SK-N-DZ (cell line): ENCODE measurements around the gene CLSTN1.
"Not testable (repeated sequence)": the region's sequence is repeated elsewhere in the genome, so short reads cannot be mapped to it uniquely, and the experiment has no call there.

Source experiments
- DNase-seq: peaks from one replicate; pipeline ENCODE4 v3.0.0-alpha.2; 2015; ENCODE audit warnings: low spot score

CLSTN1 gene

DNA sequence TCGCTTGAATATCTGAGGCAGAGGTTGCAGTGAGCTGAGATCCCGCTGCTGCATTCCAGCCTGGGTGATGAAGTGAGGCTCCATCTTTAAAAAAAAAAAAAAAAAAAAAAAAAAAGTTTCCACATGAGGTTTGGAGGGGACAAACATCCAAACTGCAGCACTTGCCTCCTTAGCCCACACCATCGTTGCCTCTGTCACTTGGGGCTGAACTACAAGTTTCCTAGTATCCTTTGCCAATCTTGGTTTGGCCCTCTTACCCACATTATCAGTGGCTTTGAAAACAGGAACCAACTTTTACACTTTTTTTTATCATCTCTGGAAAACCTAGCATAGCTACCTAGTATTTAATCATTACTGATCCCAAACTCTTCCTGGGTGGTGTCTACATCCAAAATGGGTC is 59.2 kb downstream of the CLSTN1 start:
- no peak for DNase-seq

DNA sequence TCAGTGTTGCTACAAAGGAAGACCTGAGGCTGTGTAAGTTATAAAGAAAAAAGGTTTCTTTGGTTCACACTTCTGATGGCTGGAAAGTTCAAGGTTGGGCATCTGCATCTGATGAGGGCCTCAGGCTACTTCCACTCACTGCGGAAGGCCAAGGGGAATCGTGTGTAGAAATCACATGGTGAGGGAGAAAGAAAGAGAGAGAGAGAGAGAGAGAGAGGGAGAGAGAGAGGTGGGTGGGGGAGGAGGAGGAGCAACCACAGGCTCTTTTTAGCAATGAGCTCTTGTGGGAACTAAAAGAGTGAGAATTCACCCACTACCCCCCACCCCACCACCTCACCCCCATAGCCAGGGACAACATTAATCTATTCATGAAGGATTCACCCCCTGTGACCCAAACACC is 59.9 kb downstream of the CLSTN1 start:
- DNase-seq, result no peak

GRCh38 chr1:9762446-9762845 is 61.3 kb downstream of the CLSTN1 start:
- not testable (repeated sequence) for DNase-seq

GRCh38 chr1:9761855-9762254 is 61.9 kb downstream of the CLSTN1 start:
- no peak for DNase-seq

- DNase-seq, result no peak
Measured at GRCh38 chr1:9760824-9761223, 62.9 kb downstream of the CLSTN1 start.

- DNase-seq, result no peak
Measured at GRCh38 chr1:9759939-9760338, 63.8 kb downstream of the CLSTN1 start.

GRCh38 chr1:9758559-9759121 is 65.1 kb downstream of the CLSTN1 start:
- DNase-seq, result no peak

DNA sequence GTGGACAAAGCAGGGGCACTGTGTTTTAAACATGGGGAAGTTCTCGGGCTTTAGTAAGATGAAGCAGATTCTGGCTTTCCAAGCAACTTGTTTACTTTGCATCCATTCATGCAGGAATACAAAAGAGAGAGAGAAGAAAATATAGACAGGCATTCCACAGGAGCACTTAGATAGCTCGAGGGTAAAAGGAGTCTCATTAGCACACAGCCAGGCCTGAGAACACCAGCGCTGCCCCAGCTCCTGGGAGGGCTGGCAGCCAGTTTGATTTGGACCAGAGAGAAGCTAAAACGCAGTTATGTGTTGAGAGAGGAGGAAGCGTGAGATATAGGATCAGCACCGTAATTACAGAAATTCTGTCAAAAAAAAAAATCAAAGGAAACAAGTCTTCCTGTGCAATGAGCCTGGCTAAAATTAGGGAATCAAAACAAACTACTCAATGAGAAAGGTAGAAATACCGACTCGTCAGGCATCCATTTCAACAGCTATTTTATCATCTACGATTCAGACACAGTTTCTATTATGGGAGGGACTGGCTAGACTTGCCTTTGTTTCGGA is 68.2 kb downstream of the CLSTN1 start:
- DNase-seq, result no peak

DNA sequence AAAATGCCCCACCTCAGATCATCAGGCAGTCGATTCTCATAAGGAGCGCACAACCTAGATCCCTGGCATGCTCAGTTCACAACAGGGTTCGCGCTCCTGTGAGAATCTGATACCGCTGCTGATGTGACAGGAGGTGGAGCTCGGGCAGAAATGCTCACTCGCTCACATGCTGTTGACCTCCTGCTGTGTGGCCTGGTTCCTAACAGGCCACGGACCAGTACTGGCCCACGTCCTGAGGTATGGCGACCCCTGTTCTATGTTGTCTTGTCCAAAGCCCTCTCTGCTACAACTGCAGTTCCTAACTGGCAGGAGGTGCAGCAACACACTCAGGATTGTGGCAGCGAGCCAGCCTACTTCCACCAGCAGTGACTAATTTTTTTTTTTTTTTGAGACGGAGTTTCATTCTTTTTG is 70.6 kb downstream of the CLSTN1 start:
- DNase-seq, result no peak

DNA sequence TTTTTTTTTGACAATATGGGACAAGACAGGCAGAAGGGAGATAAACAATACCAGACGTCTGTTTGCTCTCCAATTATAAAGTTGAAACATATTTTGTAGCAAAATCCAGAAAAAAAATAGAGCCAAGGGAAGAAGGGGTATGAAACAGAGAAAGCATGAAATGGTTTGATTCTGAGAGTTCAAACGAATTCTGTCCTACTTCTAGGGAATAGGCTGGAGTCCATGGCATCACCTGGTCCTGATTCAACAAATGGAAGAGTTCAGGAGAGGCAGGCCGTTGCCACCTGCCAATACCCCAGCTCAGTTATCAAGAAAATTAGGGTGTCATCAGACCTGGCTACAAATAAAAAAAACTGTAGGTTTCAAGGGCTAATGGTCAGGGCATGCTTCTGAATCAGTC is 71.8 kb downstream of the CLSTN1 start:
- DNase-seq, result no peak

- DNase-seq, result no peak
Measured at GRCh38 chr1:9749361-9749760, 74.4 kb downstream of the CLSTN1 start.

DNA sequence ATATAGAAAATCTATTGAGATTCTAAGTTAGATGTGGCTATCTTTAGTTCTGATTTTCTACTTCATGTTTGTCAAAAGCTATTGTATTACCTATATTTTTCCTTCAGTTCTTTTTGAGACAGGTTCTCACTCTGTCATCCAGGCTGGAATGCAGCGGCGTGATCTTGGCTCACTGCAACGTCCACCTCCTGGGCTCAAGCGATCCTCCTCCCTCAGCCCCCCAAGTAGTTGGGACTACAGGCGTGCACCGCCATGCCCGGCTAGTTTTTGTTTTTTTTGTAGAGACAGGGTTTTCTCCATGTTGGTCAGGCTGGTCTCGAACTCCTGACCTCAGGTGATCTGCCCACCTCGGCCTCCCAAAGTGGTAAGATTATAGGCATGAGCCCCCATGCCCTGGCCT is 75.4 kb downstream of the CLSTN1 start:
- not testable (repeated sequence) for DNase-seq

GRCh38 chr1:9746651-9747050 is 77.1 kb downstream of the CLSTN1 start:
- DNase-seq, result no peak

DNA sequence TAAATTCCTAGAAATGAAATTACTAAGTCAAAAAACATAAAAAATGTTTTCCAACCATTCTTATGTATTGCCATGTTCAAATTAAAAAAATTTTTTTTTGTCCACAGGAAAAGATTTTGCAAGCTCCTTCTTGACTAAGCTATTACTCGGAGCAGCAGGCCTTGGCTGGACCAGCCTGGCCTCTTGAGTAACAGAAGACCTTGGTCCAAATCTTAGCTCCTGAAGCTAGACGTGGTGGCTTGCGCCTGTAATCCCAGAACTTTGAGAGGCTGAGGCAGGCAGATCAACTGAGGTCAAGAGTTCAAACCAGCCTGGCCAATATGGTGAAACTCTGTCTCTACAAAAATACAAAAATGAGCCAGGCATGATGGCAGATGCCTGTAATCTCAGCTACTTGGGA is 77.6 kb downstream of the CLSTN1 start:
- DNase-seq, result no peak

- no peak for DNase-seq
Measured at GRCh38 chr1:9744106-9744799, 79.5 kb downstream of the CLSTN1 start.

GRCh38 chr1:9737671-9738070 is 86.1 kb downstream of the CLSTN1 start:
- DNase-seq, result no peak

- DNase-seq, result no peak
Measured at GRCh38 chr1:9737057-9737456, 86.7 kb downstream of the CLSTN1 start.

- DNase-seq, result no peak
Measured at GRCh38 chr1:9736241-9736640, 87.5 kb downstream of the CLSTN1 start.

DNA sequence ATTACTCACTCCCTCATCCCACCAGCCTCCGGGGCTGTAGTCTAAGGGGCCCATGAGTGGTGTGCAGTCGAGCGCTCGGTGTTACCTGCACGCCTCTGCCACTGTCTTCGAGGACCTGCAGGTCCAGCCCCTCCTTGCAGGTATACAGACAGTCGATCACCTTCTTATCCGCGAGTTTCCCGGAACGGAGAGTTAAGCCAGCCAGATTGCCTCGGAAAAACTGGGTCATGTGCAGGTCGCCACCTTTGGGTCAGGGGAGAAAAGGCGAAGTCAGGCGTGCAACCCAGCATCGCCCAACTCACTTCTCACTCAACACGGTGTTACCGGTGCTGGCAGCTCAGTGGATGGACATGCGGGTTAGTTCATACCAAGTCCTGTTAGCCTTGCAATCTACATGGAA is 88.0 kb downstream of the CLSTN1 start:
- DNase-seq, result no peak

- no peak for DNase-seq
Measured at GRCh38 chr1:9733160-9733789, 90.5 kb downstream of the CLSTN1 start.

DNA sequence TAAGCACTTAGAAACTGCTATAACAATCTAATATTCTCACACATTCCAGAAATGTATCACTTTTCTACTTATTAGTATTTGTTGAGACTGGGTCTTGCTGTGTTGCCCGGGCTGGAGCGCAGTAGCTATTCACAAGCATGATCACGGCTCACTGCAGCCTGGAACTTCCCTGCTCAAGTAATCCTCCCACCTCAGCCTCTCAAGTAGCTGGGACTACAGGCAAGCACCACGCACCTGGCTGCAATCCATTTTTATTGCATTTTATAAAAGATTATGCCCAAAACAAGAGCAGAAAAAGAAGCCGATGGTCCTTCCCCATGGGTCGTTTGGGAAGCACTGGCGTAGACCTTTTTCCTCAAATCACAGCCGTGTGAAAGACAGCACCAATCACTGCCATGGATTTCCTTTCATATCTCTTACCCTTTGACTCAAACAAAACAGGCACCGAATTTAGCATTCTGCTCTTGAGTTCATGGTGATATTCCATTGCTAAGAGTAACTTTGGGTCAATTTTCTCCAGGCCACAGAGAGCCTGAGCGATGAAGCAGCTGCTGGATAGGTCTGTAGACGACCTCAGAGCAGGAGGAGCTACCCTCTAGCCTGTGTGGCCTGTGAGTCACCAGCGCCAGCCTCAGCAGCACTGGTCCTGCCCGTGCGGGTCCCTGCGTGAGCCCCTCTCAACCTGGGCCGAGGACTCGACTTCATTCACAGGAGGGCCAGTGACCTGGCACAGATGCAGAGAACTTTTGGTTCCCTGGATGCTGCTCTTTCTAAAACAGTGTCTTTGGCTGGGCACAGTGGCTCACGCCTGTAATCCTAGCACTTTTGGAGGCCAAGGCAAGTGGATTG is 91.4 kb downstream of the CLSTN1 start:
- no peak for DNase-seq

DNA sequence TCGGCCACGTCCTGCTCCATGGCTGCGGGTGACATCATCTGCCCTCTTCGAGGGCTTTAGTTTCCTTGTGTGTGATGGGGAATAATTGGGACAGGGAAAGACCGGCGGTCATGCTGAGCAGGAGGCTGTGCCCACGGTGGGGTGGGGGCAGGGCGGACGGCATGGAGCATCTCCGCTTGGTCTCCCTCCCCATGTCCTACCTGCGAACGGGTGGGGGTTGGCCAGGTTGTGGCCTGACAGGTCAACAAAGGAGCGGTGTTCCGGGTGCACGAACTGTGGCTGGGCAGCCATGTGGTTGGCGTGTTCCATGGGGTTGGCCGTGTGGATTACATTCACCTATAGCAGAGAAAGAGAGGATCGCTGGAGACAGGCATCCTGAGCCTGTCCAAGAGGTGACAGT is 92.2 kb downstream of the CLSTN1 start:
- no peak for DNase-seq
